K562 (cell line): ENCODE data around the gene NDST3. TPM values are rescaled to one million over a fixed set of nuclear protein-coding genes. Genes with fewer than 3 reads are reported as not detected.

Source experiments
- ATAC-seq: fragments of 200-7000 bp; cut with Tn5 transposase; 3 replicates; pipeline ENCODE4 v1.9.1; 2020; ENCODE audit warnings: moderate library complexity
- BruUV-seq: library from RNA; stranded (reverse); fragments of 400-500 nt; replicated peaks from 2 replicates; lab custom pipeline; 2021; lab: Mats Ljungman, UMichigan
- CTCF ChIA-PET: fragments of 300-600 bp; formaldehyde crosslinking; extraction: SDS; loops from one replicate; lab custom pipeline; 2021; ENCODE audit warnings: low intra/inter-chr PET ratio; lab: Yijun Ruan, JAX
- POLR2A ChIA-PET: fragments of 300-600, 350-650 bp; sonication (Branson Sonifier 250); formaldehyde crosslinking; extraction: SDS; loops from one replicate; lab custom pipeline; 2021; ENCODE audit warnings: antibody characterized with exemption, inconsistent platforms; lab: Yijun Ruan, JAX
- DNase-seq, 4 experiments: peaks; one replicate each; pipeline versions ENCODE4 v3.0.0 to v3.0.0-alpha.2; 2011 to 2018; ENCODE audit warnings: low spot score in 3 of 4, mixed read lengths in 3 of 4; ENCODE audit errors: extremely low read depth in 1 of 4
- FAIRE-seq: peaks from 2 replicates; lab custom pipeline; 2011; peaks lifted over from hg19 to GRCh38; lab: Jason Lieb, UNC
- H2AFZ ChIP-seq: 2 replicates; pipeline ENCODE4 v1.6.0; 2011; ENCODE audit warnings: low read depth, low read length, control low read depth, inconsistent platforms
- H3K27ac ChIP-seq: fragments of 200-600 bp; 3 replicates; pipeline ENCODE4 v1.8.0; 2011; ENCODE audit warnings: low read depth, mild to moderate bottlenecking, control low read depth, inconsistent platforms, low read length, moderate library complexity, mixed read lengths; ENCODE audit errors: extremely low read depth
- H3K27me3 ChIP-seq, 2 experiments: fragments of 300-600 bp in 1 of 2; 2 replicates in 1 of 2; 3 replicates in 1 of 2; pipeline versions ENCODE4 v1.6.0 to v1.8.0; 2011; ENCODE audit warnings: inconsistent platforms in 2 of 2, low read length in 2 of 2, mild to moderate bottlenecking in 1 of 2, mixed read lengths in 1 of 2, moderate library complexity in 1 of 2; ENCODE audit not compliant: control insufficient read depth in 2 of 2, insufficient read depth in 2 of 2
- H3K36me3 ChIP-seq: fragments of 300-600 bp; 3 replicates; pipeline ENCODE4 v1.8.0; 2011; ENCODE audit warnings: mild to moderate bottlenecking, low read length, inconsistent platforms; ENCODE audit not compliant: control insufficient read depth, insufficient read depth
- H3K4me1 ChIP-seq, 2 experiments: fragments of 200-600 bp in 1 of 2; replicated peaks in 1 of 2; 2 replicates in 1 of 2; 3 replicates in 1 of 2; pipeline versions ENCODE4 v1.5.1 to v1.8.0; 2011; ENCODE audit warnings: inconsistent platforms in 2 of 2, low read length in 2 of 2, mild to moderate bottlenecking in 1 of 2, mixed read lengths in 1 of 2, moderate library complexity in 1 of 2; ENCODE audit not compliant: control insufficient read depth in 2 of 2, insufficient read depth in 2 of 2
- H3K4me2 ChIP-seq: 2 replicates; pipeline ENCODE4 v1.6.1; 2011; ENCODE audit warnings: low read length, control low read depth, inconsistent platforms, mixed read lengths; ENCODE audit not compliant: insufficient read depth
- H3K4me3 ChIP-seq: fragments of 200-600 bp; sonication (generic), shearing (Covaris generic); 2 replicates; pipeline ENCODE4 v1.5.1; 2016; ENCODE audit warnings: control low read depth, inconsistent platforms
- H3K79me2 ChIP-seq: fragments of 200-600 bp; 3 replicates; pipeline ENCODE4 v1.8.0; 2011; ENCODE audit warnings: low read length, inconsistent platforms; ENCODE audit not compliant: control insufficient read depth, insufficient read depth
- H3K9ac ChIP-seq, 2 experiments: 2 replicates each; pipeline versions ENCODE4 v1.6.0 to v1.6.1; 2011; ENCODE audit warnings: low read depth in 2 of 2, low read length in 2 of 2, control low read depth in 1 of 2, inconsistent platforms in 1 of 2, mild to moderate bottlenecking in 1 of 2, mixed read lengths in 1 of 2; ENCODE audit not compliant: insufficient read depth in 1 of 2
- H3K9me1 ChIP-seq: one replicate; pipeline ENCODE4 v1.6.0; 2011; ENCODE audit warnings: inconsistent platforms, mild to moderate bottlenecking, low read length, moderate library complexity; ENCODE audit not compliant: control insufficient read depth, insufficient read depth
- H3K9me3 ChIP-seq: replicated peaks from 2 replicates; pipeline ENCODE4 v1.5.1; 2011; ENCODE audit warnings: low read depth, low read length, inconsistent platforms; ENCODE audit not compliant: control insufficient read depth, insufficient read depth
- H4K20me1 ChIP-seq: replicated peaks from 2 replicates; pipeline ENCODE4 v1.6.1; 2011; ENCODE audit warnings: low read length, inconsistent platforms, mixed read lengths; ENCODE audit not compliant: control insufficient read depth, insufficient read depth
- CREM ChIP-seq: IDR thresholded peaks from 2 replicates; pipeline ENCODE4 v1.6.1; 2014; ENCODE audit warnings: antibody characterized with exemption, low read depth
- DLX4 ChIP-seq: fragments of 250-450 bp; sonication (Bioruptor Pico); IDR thresholded peaks from 2 replicates; pipeline ENCODE4 v1.6.1; 2021; ENCODE audit warnings: mild to moderate bottlenecking
- GTF2A2 ChIP-seq: IDR thresholded peaks from 2 replicates; pipeline ENCODE4 v1.6.1; 2016; ENCODE audit warnings: mild to moderate bottlenecking, missing genetic modification characterization, missing compliant biosample characterization
- HCFC1 ChIP-seq: IDR thresholded peaks from 2 replicates; pipeline ENCODE4 v1.6.1; 2012; ENCODE audit warnings: low read depth, low read length, improper control_type of control experiment
- KDM5B ChIP-seq: fragments of 200-600 bp; sonication (generic); IDR thresholded peaks from 2 replicates; pipeline ENCODE4 v1.6.1; 2012; ENCODE audit warnings: low read depth, mild to moderate bottlenecking, moderate library complexity, low read length, control low read depth, inconsistent platforms; ENCODE audit not compliant: insufficient replicate concordance
- MYC ChIP-seq, 2 experiments: fragments of 250-450 bp in 1 of 2; sonication (Bioruptor Pico) in 1 of 2; IDR thresholded peaks; 2 replicates each; pipeline versions ENCODE4 v1.5.1 to v1.6.1; 2012 to 2021; ENCODE audit warnings: low read depth in 2 of 2, borderline replicate concordance in 1 of 2, improper control_type of control experiment in 1 of 2, low read length in 1 of 2, mild to moderate bottlenecking in 1 of 2, moderate library complexity in 1 of 2
- PML ChIP-seq: IDR thresholded peaks from 2 replicates; pipeline ENCODE4 v1.6.1; 2012; ENCODE audit warnings: low read length, inconsistent platforms
- POLR2AphosphoS2 ChIP-seq: IDR thresholded peaks from 2 replicates; pipeline ENCODE4 v1.6.1; 2012; ENCODE audit warnings: low read length, improper control_type of control experiment
- PTRF ChIP-seq: fragments of 450-650 bp; IDR thresholded peaks from 2 replicates; pipeline ENCODE4 v1.6.1; 2016; ENCODE audit warnings: mild to moderate bottlenecking, missing genetic modification characterization, missing compliant biosample characterization
- RBM14 ChIP-seq: fragments of 200-400 bp; formaldehyde crosslinking; IDR thresholded peaks from 2 replicates; pipeline ENCODE4 v1.6.1; 2018; ENCODE audit warnings: low read depth, mild to moderate bottlenecking, low read length, moderate library complexity, borderline replicate concordance; ENCODE audit not compliant: insufficient read depth
- SNRNP70 ChIP-seq: fragments of 200-400 bp; formaldehyde crosslinking; optimal IDR thresholded peaks from 2 replicates; pipeline ENCODE3; 2017; ENCODE audit warnings: low read depth, low read length
- ZBTB11 ChIP-seq, 3 experiments: fragments of 200-800 bp in 1 of 3; fragments of 250-450 bp in 1 of 3; fragments of 450-650 bp in 1 of 3; sonication (Bioruptor Pico) in 1 of 3; sonication (Bioruptor generic) in 1 of 3; formaldehyde crosslinking in 1 of 3; IDR thresholded peaks; 2 replicates each; pipeline versions ENCODE4 v1.6.1 to v1.8.0; 2016 to 2022; ENCODE audit warnings: mild to moderate bottlenecking in 2 of 3, missing genetic modification characterization in 2 of 3, missing compliant biosample characterization in 1 of 3, moderate library complexity in 1 of 3
- ZNF282 ChIP-seq: sonication (generic); formaldehyde crosslinking; IDR thresholded peaks from 2 replicates; pipeline ENCODE4 v1.8.1; 2023; ENCODE audit warnings: missing genetic modification reagents
- ZNF395 ChIP-seq: fragments of 200-800 bp; sonication (Bioruptor generic); IDR thresholded peaks from 2 replicates; pipeline ENCODE4 v1.6.1; 2017; ENCODE audit warnings: missing genetic modification characterization, missing compliant biosample characterization
- WGBS: fragments of 100-300 bp; shearing (Covaris generic); methylation state at CpG from one replicate; pipeline ENCODE4 v1.1.6; 2016; ENCODE audit warnings: low coverage, mixed read lengths; ENCODE audit not compliant: insufficient coverage; ENCODE audit errors: missing lambda C conversion rate; 5-methylcytosine and 5-hydroxymethylcytosine counted together
- in situ Hi-C: fragments of 300-500 bp; cut with MboI; formaldehyde crosslinking; loops from 4 replicates; pipeline ENCODE4 v1.15.0; 2018; ENCODE audit warnings: inconsistent platforms, mixed read lengths
- intact Hi-C: fragments of 100-400 bp; cut with micrococcal nuclease; formaldehyde crosslinking; loops from 2 replicates; pipeline ENCODE4 v1.14.2; 2022
- polyA plus RNA-seq, 8 experiments: library from polyadenylated mRNA; depleted of rRNA in 4 of 8; stranded (reverse) in 5 of 8; unstranded in 3 of 8; fragments of >200 nt; fragmentation: Nextera tagmentation in 2 of 8; fragmentation: Illumina TruSeq in 1 of 8; extraction: Ambion mirVana in 2 of 8; extraction: Trizol in 1 of 8; gene quantifications; 2 replicates each; pipeline versions ENCODE4 v1.2.1 to v1.2.3, GENCODE V29; 2011 to 2014; ENCODE audit warnings: inconsistent platforms in 1 of 8, missing spikeins in 1 of 8
- total RNA-seq, 7 experiments: library from RNA; depleted of rRNA in 6 of 7; stranded (reverse); fragments of >200 nt in 6 of 7; fragmentation: Illumina TruSeq in 2 of 7; extraction: Trizol in 2 of 7; gene quantifications; 2 replicates each; pipeline versions ENCODE4 v1.2.1 to v1.2.3, GENCODE V29; 2011 to 2021; ENCODE audit warnings: low replicate concordance in 1 of 7

NDST3 gene
- total and polyA plus RNA-seq, 9 of the 15 experiments (the other 6 are each of a cell fraction or from before 2014, with no cell fraction given): not detected

GRCh38 chr4:118280501-118281218 is 246.4 kb downstream of the NDST3 start:
- in situ Hi-C loops (loop anchor here (25.0 kb wide), 1 partner anchor 407 kb away; the partner anchor contains the start of gene METTL14), intact Hi-C loops (loop anchor here (2.0 to 5.0 kb wide), 3 partner anchors 72 to 402 kb away; partner anchors contain the start of gene PRSS12)
- Histone ChIP-seq H3K9ac (peak overlapping the region in 1 of 2 experiments; percentile 99; a peak in 2 of 4 replicates), H3K27me3 (no peaks in the 10 kb centered on the region), H3K36me3 (peaks cover 34% of the 10 kb centered on the region), H3K79me2 (peaks cover 38% of the 10 kb centered on the region), H3K4me1 (peaks cover 4 to 13% of the 10 kb centered on the region in 2 experiments; a peak in 3 of 5 replicates), H3K4me3 (peak overlapping the region; percentile 84), H3K27ac (peak overlapping the region; percentile 95; the same call in 2 of the 3 replicates), H3K4me2 (peak overlapping the region; percentile 98), H3K9me1 (no peaks in the 10 kb centered on the region), H2AFZ (no peak overlapping the region), H4K20me1 (no peaks in the 10 kb centered on the region), H3K9me3 (no peaks in the 10 kb centered on the region)
- BruUV-seq: no TSS peak
- CTCF ChIA-PET: no interaction called here
- peak; percentile 69 for ATAC-seq
- FAIRE-seq: peak; percentile 72
- POLR2A ChIA-PET: no interaction called here
- WGBS: 7% methylated on average over 2 of the region's 2 CpGs
- DNase-seq: peak; percentile 22 to 73 (median 22)
- TF ChIP-seq KDM5B: peak; percentile 19
- TF ChIP-seq ZBTB11 (CRISPR knock-in tag; IDR thresholded peaks at IDR 0.05): no peak
- peak; percentile 46; the same call in 1 of the 2 replicates for TF ChIP-seq PML
- no peak for TF ChIP-seq RBM14
- TF ChIP-seq ZNF395 (CRISPR knock-in tag): no peak
- TF ChIP-seq GTF2A2 (tag): no peak
- no peak for TF ChIP-seq SNRNP70
- 0 out of 2 replicates have a peak, but pooled peaks have one; percentile 48 for TF ChIP-seq CREM
- TF ChIP-seq POLR2AphosphoS2: peak; percentile 89; the same call in 1 of the 2 replicates
- no peak for TF ChIP-seq HCFC1
- peak; percentile 30; the same call in 1 of the 2 replicates for TF ChIP-seq MYC (IDR thresholded peaks at IDR 0.05; ENCODE audit: low read depth, low read length)
- TF ChIP-seq MYC (CRISPR knock-in tag; IDR thresholded peaks at IDR 0.05; ENCODE audit: borderline replicate concordance, low read depth): no peak
- no peak for TF ChIP-seq ZNF282 (CRISPR knock-in tag)
- TF ChIP-seq DLX4: 0 out of 2 replicates have a peak, but pooled peaks have one; percentile 0
- no peak for TF ChIP-seq PTRF
